OCI-LY7 (cell line): Measurements from ENCODE around the gene ENHO. TPM values are rescaled to one million over a fixed set of nuclear protein-coding genes. Genes with fewer than 3 reads are reported as not detected.

Source experiments
- BruUV-seq: library from RNA; stranded (reverse); fragments of 400-500 nt; replicated peaks from 2 replicates; lab custom pipeline; 2021; lab: Mats Ljungman, UMichigan
- CTCF ChIA-PET: fragments of 300-600 bp; sonication (Branson Sonifier 250); formaldehyde crosslinking; loops from one replicate; lab custom pipeline; 2022; ENCODE audit warnings: antibody characterized with exemption; ENCODE audit not compliant: unreplicated experiment; lab: Charles Lee
- POLR2A ChIA-PET: fragments of 300-600 bp; sonication (Branson Sonifier 250); formaldehyde crosslinking; loops from one replicate; lab custom pipeline; 2022; ENCODE audit warnings: antibody characterized with exemption; lab: Charles Lee
- DNase-seq: peaks from one replicate; pipeline ENCODE4 v3.0.0-alpha.2; 2015; ENCODE audit warnings: low spot score
- H2AFZ ChIP-seq: fragments of 200-600 bp; sonication (generic), shearing (Covaris generic); 2 replicates; pipeline ENCODE4 v1.6.1; 2014; ENCODE audit warnings: mild to moderate bottlenecking, antibody characterized with exemption, low read length, moderate library complexity
- H3K27ac ChIP-seq: fragments of 200-600 bp; sonication (generic); 2 replicates; pipeline ENCODE4 v1.5.1; 2014; ENCODE audit warnings: mixed run types, low read depth, mild to moderate bottlenecking, moderate library complexity, low read length, inconsistent platforms; ENCODE audit not compliant: poor library complexity, severe bottlenecking
- H3K36me3 ChIP-seq: fragments of 200-600 bp; sonication (generic); 2 replicates; pipeline ENCODE4 v1.6.1; 2014; ENCODE audit warnings: mild to moderate bottlenecking, antibody characterized with exemption, low read length, moderate library complexity, mixed read lengths; ENCODE audit not compliant: insufficient read depth
- H3K4me1 ChIP-seq: fragments of 200-600 bp; sonication (generic); 2 replicates; pipeline ENCODE4 v1.5.1; 2014; ENCODE audit warnings: mild to moderate bottlenecking, low read length; ENCODE audit not compliant: insufficient read depth, poor library complexity, severe bottlenecking
- H3K4me2 ChIP-seq: fragments of 200-600 bp; sonication (generic); 2 replicates; pipeline ENCODE4 v1.6.1; 2014; ENCODE audit warnings: mild to moderate bottlenecking, low read length
- H3K4me3 ChIP-seq: fragments of 200-600 bp; sonication (generic); 2 replicates; pipeline ENCODE4 v1.5.1; 2014; ENCODE audit warnings: mild to moderate bottlenecking, low read depth, low read length; ENCODE audit not compliant: poor library complexity, severe bottlenecking
- H3K79me2 ChIP-seq: fragments of 200-600 bp; sonication (generic); 2 replicates; pipeline ENCODE4 v1.6.1; 2016; ENCODE audit warnings: low read depth, mild to moderate bottlenecking, low read length, moderate library complexity, mixed read lengths; ENCODE audit not compliant: insufficient read depth
- H3K9me2 ChIP-seq: fragments of 200-600 bp; sonication (generic); 2 replicates; pipeline ENCODE4 v1.6.1; 2016; ENCODE audit warnings: mild to moderate bottlenecking, low read length, mixed read lengths; ENCODE audit not compliant: insufficient read depth
- H3K9me3 ChIP-seq: fragments of 200-600 bp; sonication (generic); 2 replicates; pipeline ENCODE4 v1.6.1; 2014; ENCODE audit warnings: mild to moderate bottlenecking, mixed run types, low read length, mixed read lengths
- H4K20me1 ChIP-seq: fragments of 200-600 bp; sonication (generic); 2 replicates; pipeline ENCODE4 v1.6.1; 2014; ENCODE audit warnings: mild to moderate bottlenecking, antibody characterized with exemption, low read length, moderate library complexity, mixed read lengths; ENCODE audit not compliant: insufficient read depth
- CTCF ChIP-seq: fragments of 200-600 bp; sonication (generic); conservative IDR thresholded peaks from 2 replicates; pipeline ENCODE4 v1.5.1; 2014; ENCODE audit warnings: mild to moderate bottlenecking, antibody characterized with exemption, low read length, moderate library complexity, mixed read lengths
- EZH2phosphoT487 ChIP-seq: fragments of 200-600 bp; sonication (generic); IDR thresholded peaks from 2 replicates; pipeline ENCODE4 v1.6.1; 2018; ENCODE audit warnings: low read depth, borderline replicate concordance, mild to moderate bottlenecking, mixed run types, antibody characterized with exemption, low read length, moderate library complexity, mixed read lengths
- intact Hi-C: fragments of 100-400 bp; cut with micrococcal nuclease; formaldehyde crosslinking; loops from one replicate; pipeline ENCODE4 v1.10.0; 2022; ENCODE audit not compliant: unreplicated experiment
- total RNA-seq, 2 experiments: library from RNA; depleted of rRNA in 1 of 2; stranded (reverse); fragments of >200 nt in 1 of 2; shearing (Covaris generic) in 1 of 2; gene quantifications; 2 replicates each; pipeline ENCODE4 v1.2.3, GENCODE V29; 2014 to 2022

ENHO gene
- total RNA-seq, 2 experiments from 2014 or later: 0.91 TPM; not detected in 1

GRCh38 chr9:34554211-34555001, 31.6 kb upstream of the ENHO start:
- Histone ChIP-seq H3K79me2 (no peaks in the 10 kb centered on the region), H4K20me1 (no peaks in the 10 kb centered on the region), H3K36me3 (no peaks in the 10 kb centered on the region), H3K4me1 (no peaks in the 10 kb centered on the region), H3K4me3 (no peak overlapping the region), H2AFZ (no peak overlapping the region), H3K27ac (no peak overlapping the region), H3K4me2 (no peak overlapping the region), H3K9me2 (no peaks in the 10 kb centered on the region), H3K9me3 (no peaks in the 10 kb centered on the region)
- TF ChIP-seq EZH2phosphoT487 (no peak), CTCF (no peak)
- BruUV-seq: no TSS peak
- intact Hi-C loops: no loop called here
- no peak for DNase-seq
- ChIA-PET POLR2A (no interaction called here), CTCF (no interaction called here)

- H2AFZ ChIP-seq: no peak overlapping the region
- POLR2A ChIA-PET: no interaction called here
- no peak for TF ChIP-seq CTCF
- TF ChIP-seq EZH2phosphoT487: no peak
- H3K9me3 ChIP-seq: no peaks in the 10 kb centered on the region
- BruUV-seq: no TSS peak
- no peak overlapping the region for H3K4me3 ChIP-seq
- H3K9me2 ChIP-seq: no peaks in the 10 kb centered on the region
- no peaks in the 10 kb centered on the region for H3K4me1 ChIP-seq
- H3K4me2 ChIP-seq: no peak overlapping the region
- H3K79me2 ChIP-seq: no peaks in the 10 kb centered on the region
- H3K36me3 ChIP-seq: no peaks in the 10 kb centered on the region
- intact Hi-C loops: no loop called here
- no peak overlapping the region for H3K27ac ChIP-seq
- CTCF ChIA-PET: no interaction called here
- H4K20me1 ChIP-seq: no peaks in the 10 kb centered on the region
- no peak for DNase-seq
Measured at GRCh38 chr9:34553511-34554021, 30.8 kb upstream of the ENHO start.

- Histone ChIP-seq H3K79me2 (no peaks in the 10 kb centered on the region), H3K4me2 (no peak overlapping the region), H3K27ac (no peak overlapping the region), H3K36me3 (no peaks in the 10 kb centered on the region), H2AFZ (no peak overlapping the region), H3K4me1 (no peaks in the 10 kb centered on the region), H3K9me3 (no peaks in the 10 kb centered on the region), H4K20me1 (no peaks in the 10 kb centered on the region), H3K4me3 (no peak overlapping the region), H3K9me2 (no peaks in the 10 kb centered on the region)
- no TSS peak for BruUV-seq
- POLR2A ChIA-PET: no interaction called here
- DNase-seq: no peak
- intact Hi-C loops: no loop called here
- CTCF ChIA-PET: no interaction called here
- TF ChIP-seq CTCF (no peak), EZH2phosphoT487 (no peak)
Measured at GRCh38 chr9:34552986-34553385, 30.2 kb upstream of the ENHO start.
